HG03159 (cell line): ENCODE measurements around the gene LRCH1.
A peak's percentile ranks its signal among the peaks of the same experiment; 100 is the strongest.

ENCODE experiments used
- ATAC-seq: cut with Tn5 transposase; IDR thresholded peaks from one replicate; pipeline ENCODE4 v1.9.1; 2021; ENCODE audit warnings: mild to moderate bottlenecking, moderate library complexity; ENCODE audit not compliant: unreplicated experiment

The LRCH1 gene

DNA sequence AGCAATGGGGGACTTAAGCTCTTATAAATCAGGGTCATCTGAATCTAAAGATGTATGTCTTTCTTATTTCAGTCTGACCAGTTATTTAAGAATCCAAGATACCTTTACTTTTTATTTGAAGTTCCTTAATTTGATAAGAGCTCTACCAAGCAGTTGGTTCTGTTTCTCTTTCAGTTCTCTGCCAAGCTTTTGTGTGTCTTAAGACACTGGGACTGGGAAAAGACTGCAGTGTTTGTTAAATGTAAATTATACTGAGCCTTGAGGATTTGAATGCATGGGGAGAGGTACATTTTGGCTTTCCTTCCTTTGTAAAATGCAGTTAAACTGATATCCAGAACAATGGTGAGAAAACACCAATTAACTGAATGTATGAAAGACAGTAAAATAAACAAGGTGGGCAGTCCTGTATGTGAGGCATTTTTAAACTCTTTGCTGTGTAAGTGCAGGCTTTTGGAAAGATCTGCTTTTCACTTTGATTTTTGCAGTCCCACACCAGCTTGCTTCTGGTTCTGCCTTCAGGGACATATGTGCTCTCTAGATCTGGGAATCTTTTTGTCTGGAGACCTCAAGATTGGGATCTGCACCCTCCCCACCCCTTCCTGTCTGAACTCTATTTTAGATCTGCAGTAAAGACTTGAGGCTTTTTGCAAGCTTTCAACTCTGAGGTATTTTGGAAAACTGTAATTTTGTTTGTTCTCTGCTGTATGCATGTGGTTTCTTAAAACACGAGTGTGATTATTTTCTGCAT lies 77.6 kb downstream of the LRCH1 start:
- no peak for ATAC-seq

DNA sequence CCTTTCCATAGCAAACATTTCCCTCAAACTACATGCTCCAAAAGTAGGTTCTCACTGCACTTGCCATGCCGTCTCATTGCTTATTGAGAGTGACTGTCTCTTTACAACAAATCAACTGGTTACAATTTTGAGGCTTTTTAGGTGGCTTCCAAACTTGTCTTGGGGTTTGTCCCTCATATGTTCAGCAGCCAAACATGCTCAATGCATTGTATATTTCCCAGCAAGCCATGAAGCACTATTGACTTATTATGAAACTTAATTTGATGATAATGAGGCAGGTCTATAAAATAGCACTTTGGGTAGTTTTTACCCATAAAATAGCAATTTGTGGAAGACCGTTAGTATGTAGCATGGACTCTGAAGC lies 78.2 kb downstream of the LRCH1 start:
- ATAC-seq = no peak

DNA sequence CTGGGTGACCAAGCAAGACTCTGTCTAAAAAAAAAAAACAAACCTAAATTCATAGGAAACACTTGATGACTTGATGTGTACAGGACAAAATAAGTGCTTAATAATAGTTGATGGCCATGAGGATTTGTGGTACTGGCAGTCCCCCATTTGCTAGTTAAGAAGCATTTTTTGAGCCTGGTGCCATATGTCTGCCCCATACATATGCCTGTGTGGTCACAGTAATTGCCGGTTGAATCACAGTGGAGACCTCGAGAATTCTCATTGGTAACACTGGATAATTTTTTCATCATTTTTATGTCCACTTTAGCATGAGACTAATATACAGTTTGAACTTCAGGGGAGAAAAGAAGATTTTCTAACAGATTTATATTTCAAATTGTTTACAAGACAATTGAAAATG lies 79.2 kb downstream of the LRCH1 start:
- no peak for ATAC-seq

DNA sequence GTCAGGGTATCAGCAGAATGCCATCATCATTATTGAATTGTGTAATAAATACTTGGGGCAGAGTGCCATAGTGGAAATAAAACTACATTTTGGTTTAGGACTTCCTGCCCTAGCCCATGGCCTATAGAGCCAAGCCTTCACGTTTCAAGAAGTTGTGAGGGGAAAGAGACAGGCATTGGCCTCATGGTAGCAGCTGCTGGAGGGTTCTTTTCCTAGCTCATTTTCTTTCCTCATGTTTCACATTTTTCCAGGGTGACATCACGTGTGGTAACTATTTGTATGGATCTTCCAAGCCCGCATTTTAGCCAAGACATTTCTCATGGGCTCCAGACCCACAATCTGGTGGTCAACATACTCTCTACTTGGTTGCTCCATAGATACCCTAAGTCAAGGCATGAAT lies 80.4 kb downstream of the LRCH1 start:
- ATAC-seq = no peak

DNA sequence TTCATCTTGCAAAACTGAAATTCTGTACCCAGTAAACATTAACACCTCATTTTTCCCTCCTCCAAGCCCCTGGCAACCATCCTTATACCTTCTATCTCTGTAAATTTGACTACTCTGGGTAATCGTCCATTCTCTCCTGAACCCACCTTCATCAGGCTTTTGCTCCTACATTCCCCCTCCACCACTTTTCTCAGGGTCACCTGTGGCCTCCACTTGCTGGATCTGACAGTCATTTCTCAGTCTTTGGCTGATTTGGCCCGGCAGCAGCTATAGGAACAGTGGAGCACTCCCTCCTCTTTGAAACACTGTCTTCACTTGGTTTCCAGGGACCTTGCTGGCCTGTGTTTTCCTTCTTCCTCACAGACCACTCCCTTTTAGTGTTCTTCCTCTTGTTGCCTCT lies 83.5 kb downstream of the LRCH1 start:
- ATAC-seq = no peak

DNA sequence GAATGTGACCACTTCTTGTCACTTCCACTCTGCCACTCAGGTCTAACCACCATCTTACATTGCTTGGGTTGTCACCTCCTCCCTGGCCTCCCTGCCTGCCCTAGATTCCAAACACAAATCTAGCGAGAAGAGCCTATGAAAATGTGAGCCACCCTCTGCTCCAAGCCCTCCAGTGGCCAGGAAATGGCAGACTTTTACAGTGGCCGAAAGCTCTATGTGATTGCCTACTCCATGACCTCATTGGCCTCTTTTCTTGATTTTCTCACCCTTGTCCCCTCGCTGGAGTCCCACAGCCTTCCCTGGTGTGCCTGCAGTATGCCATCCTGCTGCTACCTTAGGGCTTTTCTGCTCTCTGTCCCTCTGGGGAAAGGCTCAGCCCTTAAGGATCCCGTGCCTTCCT lies 84.2 kb downstream of the LRCH1 start:
- no peak for ATAC-seq

DNA sequence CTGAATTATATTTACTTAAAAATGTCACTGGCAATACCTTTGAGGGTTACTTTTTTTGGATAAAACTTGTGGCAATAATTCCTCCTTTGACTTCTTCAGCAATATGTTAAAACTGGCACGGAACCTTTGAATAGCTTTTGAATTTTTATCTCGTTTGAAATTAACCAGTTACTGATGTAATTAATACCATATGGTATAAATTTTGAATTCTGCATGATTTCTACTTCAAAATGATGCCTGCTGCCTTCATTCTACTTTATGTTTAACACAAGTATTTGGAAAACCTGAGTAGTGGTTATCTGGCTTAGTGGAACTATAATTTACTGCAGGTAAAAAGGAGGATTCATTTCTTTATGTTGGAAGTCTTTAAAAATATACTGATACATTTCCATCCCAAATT lies 85.3 kb downstream of the LRCH1 start:
- no peak for ATAC-seq

DNA sequence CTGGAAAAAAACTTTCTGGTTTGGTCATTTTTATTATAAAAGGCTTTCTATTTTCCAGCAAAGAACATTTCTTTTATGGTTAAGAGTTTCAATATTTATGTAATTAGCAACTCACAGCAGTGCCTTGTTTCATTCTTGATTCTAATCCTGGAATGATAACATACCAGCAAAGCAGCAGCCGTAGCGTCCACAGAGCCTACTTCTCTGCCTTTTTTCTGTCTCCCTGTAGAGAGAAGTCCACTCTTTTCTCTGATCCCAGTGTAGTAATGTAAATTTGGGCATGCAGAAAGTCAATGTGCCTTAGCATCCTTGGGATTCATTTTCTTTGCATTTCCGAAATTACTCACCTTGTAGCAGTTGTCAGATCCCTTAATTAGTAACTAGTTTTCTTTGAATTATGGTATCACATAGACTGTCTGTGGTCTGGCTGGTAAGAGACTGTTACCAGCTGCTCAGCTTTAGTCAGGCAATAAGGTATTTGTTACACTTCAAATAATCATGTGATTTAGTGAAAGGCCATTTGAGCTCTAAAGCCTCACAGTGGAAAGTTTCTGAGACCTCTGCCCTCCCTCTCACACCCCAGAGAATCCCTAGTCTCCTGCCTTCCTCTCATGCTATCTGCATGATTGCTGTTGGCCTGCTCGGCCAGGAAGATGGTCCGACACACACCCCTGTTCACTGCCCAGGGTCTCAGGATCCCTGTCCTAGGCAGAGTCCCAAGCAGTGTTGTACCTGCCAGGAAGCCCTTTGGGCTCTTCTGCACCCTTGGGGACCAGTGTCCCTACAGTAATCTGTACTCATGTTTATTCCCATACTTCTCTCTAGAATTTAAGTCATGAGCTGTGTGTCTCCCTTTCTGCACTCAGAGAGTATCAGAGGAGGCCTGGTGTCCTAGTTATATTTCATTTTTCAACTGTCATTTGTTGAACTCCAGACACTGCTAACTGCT lies 86.3 kb downstream of the LRCH1 start:
- ATAC-seq = peak; percentile 92

DNA sequence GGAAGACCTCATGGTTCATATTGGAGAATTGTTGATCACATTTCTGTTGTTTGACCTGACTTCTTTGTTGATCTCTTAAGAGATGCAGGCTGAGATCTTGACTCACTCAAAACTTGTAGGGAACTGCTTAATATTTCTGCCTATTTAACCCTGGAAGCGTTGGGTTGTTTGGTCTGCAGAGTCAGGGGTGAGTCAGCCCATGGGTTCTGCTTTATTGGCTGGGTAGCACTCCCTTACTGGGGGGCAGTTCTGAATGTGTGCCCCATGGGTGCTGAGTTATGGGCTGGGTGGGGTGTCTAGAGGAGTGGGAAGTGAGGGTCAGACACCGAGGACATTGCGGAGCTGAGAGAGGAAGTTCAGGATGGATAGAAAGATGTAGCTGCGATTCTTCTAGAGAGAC lies 87.9 kb downstream of the LRCH1 start:
- no peak for ATAC-seq

DNA sequence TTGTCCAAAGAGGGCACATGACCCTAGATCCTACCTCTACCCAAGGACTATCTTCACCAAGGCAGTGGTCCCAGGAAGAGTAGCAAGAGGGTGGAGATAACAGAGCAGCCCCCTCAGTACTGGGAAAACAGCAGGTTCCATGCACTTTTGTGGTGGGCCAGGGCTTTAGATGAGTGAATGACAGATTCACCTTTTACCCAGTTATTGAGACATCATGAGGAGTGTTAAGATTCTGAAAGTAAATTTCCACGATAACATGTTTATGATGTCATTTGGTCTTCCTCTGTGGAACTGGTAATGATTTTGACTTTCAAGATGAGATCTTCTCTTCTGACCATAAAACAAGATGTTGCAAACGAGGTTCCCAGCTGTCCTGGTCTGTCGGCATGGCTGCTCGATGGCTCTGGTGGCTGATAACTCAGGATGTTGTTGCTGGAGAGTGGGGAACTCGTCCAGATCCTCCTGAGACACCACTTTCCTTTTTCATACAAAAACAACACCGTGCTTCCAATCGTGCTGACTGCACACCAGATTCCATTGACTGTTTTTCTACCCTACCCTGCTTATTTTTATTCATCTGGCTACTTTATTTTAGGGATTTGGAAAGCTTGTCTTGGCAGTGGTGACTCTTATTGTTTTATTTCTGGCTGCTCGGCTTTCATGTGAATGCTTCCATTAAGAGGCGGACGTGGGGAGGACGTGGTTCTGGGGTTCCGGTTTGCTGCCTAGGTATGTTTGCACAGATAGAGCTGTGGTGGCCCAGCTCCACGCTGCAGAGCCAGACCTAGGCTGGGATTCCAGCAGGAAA lies 88.5 kb downstream of the LRCH1 start:
- no peak for ATAC-seq

DNA sequence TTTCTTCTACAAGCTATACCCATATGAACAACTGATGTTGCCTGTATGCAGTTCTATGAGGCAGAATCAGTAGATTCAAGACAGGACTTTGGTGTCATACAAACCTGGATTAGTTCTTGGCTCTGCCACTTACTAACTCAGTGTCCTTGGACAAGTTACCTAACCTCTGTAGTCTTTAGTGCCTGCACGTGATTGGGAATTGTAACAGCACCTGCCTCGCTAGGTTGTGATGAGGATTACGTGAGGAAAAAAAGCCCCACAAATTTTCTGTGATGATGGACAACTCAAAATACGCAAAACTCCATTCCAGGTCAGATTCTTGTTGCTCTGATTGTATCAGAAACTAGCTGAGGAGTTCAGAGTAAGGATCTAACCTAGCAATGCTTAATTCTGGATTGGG lies 89.3 kb downstream of the LRCH1 start:
- ATAC-seq = no peak

DNA sequence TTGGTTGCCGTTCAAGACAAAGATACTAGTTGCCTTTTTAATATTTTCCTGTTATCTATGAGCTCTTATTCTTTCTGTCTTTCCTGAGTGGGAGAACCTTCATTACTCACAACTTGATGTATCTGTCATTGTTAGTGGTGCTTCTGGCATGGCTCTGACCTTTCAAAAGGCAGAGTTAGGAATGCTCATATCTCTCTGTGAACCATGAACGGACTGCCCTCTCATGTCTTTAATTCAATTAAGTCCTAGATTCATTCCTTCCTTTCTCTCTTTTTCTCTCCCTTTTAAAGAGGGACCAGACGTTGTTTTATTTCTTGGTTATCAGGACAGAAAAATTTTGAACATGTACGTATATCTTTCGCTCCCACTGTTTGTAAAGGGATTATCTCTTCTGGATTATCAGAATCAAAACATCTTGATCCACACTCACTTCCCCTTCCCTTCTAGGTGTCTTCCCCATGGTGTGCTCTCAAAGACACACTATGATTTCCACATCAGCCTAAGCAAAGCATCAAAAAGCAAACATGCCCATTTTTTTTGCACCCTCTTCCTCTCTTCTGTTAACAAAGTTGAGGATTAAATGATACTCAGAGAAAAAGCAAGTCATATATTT lies 90.3 kb downstream of the LRCH1 start:
- ATAC-seq = no peak

DNA sequence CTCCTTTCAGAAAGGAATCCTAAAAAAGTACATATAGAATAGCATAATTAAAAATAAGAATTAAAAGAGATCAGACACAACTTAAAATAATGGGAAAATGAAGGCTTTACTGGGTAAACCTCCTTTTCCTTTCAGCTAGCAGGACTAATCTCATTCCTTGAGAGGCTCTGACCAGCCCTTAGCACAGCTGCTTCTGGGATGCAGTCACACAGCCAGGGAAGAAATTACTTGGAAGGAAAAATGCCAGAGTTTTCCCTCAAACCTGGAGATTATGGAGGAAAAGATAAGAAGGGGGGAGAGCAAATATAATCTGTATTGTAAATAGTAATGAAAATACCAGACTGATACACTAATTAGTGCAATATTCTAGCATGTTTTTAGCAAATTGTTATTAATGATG lies 91.8 kb downstream of the LRCH1 start:
- ATAC-seq = no peak

DNA sequence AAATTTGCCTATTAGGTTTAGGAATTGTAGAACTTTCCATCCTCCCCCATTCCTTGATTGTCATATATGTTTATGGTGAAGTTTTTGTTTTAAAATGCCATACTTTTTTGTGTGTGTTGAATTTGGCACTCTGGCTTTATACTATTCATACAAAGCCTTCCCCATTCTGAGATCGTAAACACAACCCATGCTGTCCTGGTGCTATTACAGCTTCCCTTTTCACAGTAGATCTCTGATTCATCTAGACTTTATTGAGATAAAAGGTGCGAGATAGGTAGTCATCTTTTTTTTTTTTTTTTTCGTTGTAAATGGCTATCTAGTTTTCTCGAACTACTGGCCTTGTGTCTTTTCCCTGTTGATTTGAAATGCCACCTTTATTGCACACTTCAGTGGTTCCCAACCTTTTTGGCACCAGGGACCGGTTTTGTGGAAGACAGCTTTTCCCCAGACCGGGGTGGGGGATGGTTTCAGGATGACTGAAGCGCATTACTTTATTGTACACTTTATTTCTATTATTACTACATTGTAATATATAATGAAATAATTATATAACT lies 94.6 kb downstream of the LRCH1 start:
- no peak for ATAC-seq

DNA sequence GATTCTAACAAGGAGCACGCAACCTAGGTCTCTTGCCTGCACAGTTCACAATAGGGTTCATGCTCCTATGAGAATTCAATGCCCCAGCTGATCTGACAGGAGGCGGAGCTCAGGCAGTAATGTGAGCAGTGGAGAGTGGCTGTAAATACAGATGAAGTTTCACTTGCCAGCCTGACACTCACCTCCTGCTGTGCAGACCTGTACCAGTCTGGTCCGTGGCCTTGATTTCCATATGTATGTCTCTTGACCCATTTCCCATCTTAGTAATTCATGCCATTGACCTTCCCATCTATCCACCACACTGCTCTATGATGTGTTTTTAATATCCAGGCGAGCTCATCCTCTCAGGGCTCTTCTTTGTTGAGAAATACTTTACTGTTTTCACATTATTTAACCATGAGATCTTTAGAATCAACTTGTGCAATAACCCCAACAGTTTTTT lies 95.2 kb downstream of the LRCH1 start:
- ATAC-seq = peak; percentile 72

DNA sequence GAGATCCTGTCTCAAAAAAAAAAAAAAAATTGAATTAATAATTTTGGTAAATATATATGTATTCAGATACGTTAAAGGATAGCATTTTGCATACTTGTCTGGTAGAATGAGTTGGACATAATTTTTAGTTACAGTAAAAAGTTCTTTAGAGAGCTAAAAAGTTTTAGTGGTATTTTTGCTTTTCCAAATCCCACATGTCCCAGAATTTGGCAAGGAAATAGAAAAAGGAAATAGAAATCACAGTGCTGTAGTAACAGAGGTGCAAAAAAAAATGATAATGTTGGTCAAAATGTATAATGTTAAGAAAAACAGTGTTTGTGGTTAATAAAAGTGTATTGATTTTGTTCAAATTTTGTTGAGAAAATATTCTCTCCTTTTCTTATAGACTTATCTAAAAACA lies 96.8 kb downstream of the LRCH1 start:
- no peak for ATAC-seq

DNA sequence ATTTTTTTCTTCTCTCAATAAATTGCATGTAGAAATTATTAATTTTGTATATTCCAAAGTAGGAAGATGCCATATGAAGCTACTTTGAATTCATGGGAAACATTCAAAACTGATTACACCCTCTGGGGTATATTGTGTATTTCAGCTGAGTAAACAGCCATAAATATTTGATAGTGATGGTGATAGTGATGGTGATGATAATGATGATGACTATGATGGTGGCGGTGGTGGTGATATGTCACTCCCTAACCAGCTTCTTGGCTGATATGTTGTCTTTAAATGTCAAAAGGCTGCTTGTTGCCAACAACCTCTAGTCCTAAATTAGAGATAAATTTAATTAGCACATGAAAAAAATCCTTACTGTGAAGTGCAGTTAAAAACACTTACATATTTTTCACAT lies 102.0 kb downstream of the LRCH1 start:
- ATAC-seq = no peak

DNA sequence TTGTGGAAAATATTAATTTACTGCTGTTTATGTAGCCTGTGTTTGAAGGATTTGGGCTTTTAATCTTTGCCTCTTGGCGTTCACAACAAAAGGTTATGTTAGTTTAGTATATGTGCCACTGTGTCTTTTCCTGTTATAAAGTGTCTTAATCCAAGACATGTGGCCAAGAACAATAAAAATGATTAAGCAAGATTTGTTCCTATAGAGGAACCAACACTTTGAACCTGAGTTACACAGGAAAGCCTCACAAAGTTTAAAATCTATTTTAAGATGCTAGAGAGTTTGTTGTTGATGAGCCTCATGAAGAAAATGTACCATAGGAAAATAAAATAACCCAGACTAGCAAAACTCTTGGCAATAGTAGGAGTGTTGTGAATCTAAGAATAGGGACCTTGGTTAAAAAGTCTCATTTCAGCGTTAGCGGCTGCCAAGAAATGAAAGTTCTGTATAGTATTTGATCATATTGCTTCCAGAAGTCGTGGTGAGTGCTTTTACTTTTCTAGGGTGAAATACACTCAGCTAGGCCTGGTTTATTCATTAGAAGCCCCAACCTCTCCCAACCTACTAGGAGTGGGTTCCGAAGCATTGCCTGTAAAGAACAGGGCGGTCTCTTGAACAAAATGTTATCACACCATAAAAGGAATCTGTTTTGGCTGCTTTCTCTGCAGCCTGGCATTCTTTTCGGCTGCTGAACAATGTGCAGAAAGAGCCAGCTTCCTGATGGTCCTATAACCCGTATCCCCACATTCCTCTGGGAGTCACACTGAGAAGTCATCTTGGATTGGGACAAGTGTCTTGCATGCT lies 102.6 kb downstream of the LRCH1 start:
- ATAC-seq = no peak

DNA sequence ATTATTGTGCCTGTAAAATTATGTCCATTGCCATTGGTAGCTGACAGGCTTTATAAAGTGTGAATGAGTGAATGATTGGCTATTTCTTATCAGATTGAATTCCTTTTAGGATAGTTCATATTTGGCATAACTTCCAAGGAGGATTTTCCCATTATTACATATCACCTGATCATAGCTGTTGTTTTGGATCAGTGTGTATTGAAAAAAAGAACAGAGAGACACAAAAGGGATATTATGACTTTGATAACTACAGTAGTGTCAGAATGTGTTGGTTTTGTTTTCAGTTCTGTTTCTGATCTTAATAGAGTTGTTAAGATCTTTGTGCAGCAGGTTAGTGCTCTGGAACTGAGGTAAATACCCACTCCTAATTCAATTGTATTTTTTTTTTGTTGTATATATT lies 103.8 kb downstream of the LRCH1 start:
- ATAC-seq = peak; percentile 84
